Endothelial cell of hepatic sinusoid (primary cell): Measurements from ENCODE around the gene SMIM38.
"Not testable (repeated sequence)": the region's sequence is repeated elsewhere in the genome, so short reads cannot be mapped to it uniquely, and the experiment has no call there.

Source experiments
- in situ Hi-C: cut with HindIII; loops from 2 replicates; pipeline ENCODE4 v1.10.0; 2017; ENCODE audit warnings: low sequenced_read_pairs

Gene SMIM38

GRCh38 chr11:69121021-69121420 is 34.7 kb upstream of the SMIM38 start:
- in situ Hi-C loops, result no loop called here

GRCh38 chr11:69121621-69122325 is 34.0 kb upstream of the SMIM38 start:
- in situ Hi-C loops, result no loop called here

- in situ Hi-C loops, result no loop called here
These were observed 33.5 kb upstream of the SMIM38 start for GRCh38 chr11:69122326-69122629.

- in situ Hi-C loops, result no loop called here
These were observed 32.9 kb upstream of the SMIM38 start for GRCh38 chr11:69122630-69123431.

GRCh38 chr11:69123593-69124545 is 31.9 kb upstream of the SMIM38 start:
- in situ Hi-C loops, result no loop called here

GRCh38 chr11:69125861-69126260 is 29.9 kb upstream of the SMIM38 start:
- in situ Hi-C loops, result no loop called here

GRCh38 chr11:69126286-69126685 is 29.4 kb upstream of the SMIM38 start:
- in situ Hi-C loops, result no loop called here

GRCh38 chr11:69127081-69127850 is 28.5 kb upstream of the SMIM38 start:
- in situ Hi-C loops, result no loop called here

- in situ Hi-C loops, result no loop called here
These were observed 27.9 kb upstream of the SMIM38 start for GRCh38 chr11:69127884-69128283.

- in situ Hi-C loops, result no loop called here
These were observed 26.7 kb upstream of the SMIM38 start for GRCh38 chr11:69129053-69129452.

GRCh38 chr11:69129647-69130046 is 26.1 kb upstream of the SMIM38 start:
- in situ Hi-C loops, result no loop called here

GRCh38 chr11:69130654-69131053 is 25.1 kb upstream of the SMIM38 start:
- in situ Hi-C loops, result no loop called here

- in situ Hi-C loops, result no loop called here
These were observed 24.6 kb upstream of the SMIM38 start for GRCh38 chr11:69131121-69131566.

GRCh38 chr11:69131644-69132300 is 24.0 kb upstream of the SMIM38 start:
- in situ Hi-C loops, result no loop called here

- in situ Hi-C loops, result no loop called here
These were observed 23.4 kb upstream of the SMIM38 start for GRCh38 chr11:69132301-69132670.

- in situ Hi-C loops, result no loop called here
These were observed 22.5 kb upstream of the SMIM38 start for GRCh38 chr11:69133251-69133650.

GRCh38 chr11:69134182-69134581 is 21.6 kb upstream of the SMIM38 start:
- in situ Hi-C loops, result not testable (repeated sequence)

- in situ Hi-C loops, result no loop called here
These were observed 20.8 kb upstream of the SMIM38 start for GRCh38 chr11:69134957-69135356.

GRCh38 chr11:69135420-69136363 is 20.0 kb upstream of the SMIM38 start:
- in situ Hi-C loops, result no loop called here
